ENCODE data around the gene BLTP3B.
"Not testable (repeated sequence)": the region's sequence is repeated elsewhere in the genome, so short reads cannot be mapped to it uniquely, and the experiment has no call there.

BLTP3B gene

DNA sequence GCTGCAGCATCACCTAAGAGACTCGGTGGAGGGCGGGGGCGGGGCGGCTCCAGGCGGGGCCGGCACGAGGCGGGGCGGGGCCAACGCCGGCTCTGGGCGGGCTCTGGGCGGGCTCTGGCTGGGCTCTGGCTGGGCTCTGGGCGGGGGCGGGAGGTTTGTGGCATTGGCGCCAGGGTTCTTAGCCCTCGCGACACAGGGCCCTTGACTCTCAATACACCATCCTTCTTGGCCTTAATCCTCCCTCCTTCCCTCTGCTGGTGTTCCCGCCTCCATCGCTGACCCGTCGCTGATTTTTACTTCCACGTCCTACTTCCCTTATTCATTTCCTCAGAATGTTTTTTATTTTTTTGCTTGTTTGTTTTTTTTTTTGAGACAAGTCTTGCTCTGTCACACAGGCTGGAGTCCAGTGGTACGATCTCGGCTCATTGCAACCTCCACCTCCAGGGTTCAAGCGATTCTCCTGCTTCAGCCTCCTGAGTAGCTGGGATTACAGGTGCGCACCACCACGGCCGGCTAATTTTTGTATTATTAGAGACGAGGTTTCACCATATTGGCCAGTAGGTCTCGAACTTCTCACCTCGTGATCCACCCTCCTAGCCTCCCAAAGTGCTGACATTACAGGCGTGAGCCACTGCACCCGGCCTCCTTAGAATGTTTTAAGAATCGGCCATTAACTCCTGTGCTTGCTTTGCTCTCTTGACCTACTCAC is at the start of gene BLTP3B:
Gene BLTP3B (minus strand): TSS at position 24 of the 709 bp plus-strand sequence. CDS start 239 bp downstream, outside the sequence.
- peak; percentile 83 for DNase-seq

DNA sequence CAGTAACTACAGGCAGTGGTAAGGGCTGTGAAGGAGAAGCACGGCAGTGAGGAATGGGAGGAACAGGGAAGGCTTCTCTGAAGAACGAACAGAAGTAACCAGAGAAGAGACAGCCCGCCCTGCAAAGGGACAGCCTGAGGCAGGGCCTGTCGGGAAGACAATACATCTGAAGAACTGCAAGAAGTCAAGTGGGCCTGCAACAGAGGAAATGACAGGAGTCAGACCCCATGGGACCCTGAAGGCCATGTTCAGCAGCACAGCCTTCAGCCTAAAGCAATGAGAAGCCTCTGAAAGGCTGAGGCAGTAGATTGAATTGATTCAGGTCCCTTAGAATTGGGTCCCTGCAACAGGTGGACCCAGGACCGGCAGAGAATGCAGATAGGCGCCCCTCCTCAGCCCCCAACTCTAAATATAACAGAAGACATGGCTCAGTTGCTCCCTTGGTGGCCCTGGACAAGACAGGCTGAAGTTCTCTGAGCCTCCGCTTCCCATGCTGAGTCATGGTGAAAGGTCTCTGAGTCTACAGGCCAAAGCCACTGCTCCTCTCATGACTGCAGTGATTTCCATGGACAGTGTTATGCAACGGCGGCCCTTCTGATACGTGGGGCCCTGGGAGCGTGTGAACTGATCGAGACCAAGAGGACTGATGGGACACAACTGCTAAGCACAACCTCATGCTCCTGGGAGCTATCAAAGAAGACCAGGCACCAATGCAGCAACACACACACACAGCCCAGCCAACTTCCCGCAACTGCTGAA is 47.1 kb upstream of the BLTP3B start:
- no peak for DNase-seq

- not testable (repeated sequence) for DNase-seq
These were observed 46.4 kb upstream of the BLTP3B start for GRCh38 chr12:100188888-100189635.

DNA sequence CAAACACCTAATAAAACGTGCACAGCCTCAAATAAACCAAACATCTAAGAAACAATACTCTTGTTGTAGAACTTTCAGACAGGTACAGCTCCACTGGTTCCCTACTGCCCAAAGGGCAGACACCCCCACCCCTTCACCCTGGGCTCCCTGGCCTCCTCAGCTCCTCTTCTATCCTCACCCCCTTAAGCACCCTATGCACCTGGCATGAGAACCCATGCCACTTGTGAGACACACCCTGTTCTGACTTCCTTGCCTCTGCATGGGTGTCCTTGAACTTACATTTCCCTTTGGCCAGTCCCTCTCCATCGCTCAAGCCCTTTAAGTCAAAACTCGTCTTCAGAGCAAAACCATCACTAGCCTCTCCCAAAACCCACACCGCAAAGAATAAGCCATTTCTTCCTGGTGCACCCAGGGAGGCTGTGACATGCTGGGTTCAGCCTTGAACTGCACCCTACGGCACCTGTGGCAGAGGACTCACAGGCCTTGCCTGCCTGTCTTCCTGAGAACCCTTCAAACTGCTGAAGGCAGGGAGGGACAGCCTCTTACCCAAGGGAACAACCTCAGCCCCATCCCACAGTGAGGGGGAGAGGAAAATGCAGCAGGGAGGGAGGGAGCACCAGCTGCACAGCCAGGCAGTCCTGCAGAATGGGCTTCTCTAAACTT is 45.3 kb upstream of the BLTP3B start:
- no peak for DNase-seq

GRCh38 chr12:100187068-100187467 is 44.4 kb upstream of the BLTP3B start:
- DNase-seq: no peak

DNA sequence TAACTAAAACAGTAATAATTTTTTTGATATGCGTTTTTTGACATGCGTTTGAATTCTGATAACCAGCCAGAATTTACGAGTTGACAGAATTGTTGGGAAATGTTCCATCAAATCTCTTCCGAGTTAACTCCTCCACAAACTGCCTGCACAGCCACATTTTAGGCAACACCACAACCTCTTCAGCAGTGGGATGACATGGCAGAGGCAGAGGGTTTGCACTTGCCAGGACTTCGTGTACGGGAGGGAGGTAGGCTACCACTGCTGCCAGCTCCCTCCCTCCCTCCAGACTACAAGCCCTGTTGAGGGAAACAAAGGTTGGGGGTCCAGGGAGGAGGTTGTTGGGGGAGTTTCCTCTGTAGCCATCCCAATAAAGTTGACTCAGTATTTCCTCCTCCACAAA is 43.4 kb upstream of the BLTP3B start:
- DNase-seq: no peak

GRCh38 chr12:100185361-100185894 is 42.8 kb upstream of the BLTP3B start:
- no peak for DNase-seq

DNA sequence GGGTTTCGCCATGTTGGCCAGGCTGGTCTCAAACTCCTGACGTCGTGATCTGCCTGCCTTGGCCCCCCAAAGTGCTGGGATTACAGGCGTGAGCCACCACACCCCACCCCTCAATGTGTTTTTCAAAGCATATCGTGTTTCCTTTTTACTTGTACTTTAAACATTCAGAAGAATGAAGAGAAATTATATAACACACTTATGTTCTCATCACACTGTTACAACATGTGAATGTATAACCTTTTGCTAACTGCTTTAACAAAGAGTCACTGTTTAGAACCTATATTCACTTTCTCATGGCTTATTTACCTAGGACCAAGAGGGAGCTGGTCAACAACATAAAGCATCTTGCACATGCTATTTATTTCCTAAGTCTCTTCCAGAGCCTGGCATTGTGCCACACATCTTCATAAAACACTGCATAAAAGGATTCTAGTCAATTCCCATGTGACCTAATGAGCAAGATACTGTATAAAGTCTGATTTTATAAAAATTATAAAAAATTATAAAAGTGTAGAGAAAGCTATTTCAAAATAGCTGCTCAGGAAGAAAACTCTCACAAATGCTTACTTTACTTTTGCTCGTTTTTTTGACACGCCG is 42.0 kb upstream of the BLTP3B start:
- no peak for DNase-seq

- no peak for DNase-seq
These were observed 36.6 kb upstream of the BLTP3B start for GRCh38 chr12:100179252-100179651.

DNA sequence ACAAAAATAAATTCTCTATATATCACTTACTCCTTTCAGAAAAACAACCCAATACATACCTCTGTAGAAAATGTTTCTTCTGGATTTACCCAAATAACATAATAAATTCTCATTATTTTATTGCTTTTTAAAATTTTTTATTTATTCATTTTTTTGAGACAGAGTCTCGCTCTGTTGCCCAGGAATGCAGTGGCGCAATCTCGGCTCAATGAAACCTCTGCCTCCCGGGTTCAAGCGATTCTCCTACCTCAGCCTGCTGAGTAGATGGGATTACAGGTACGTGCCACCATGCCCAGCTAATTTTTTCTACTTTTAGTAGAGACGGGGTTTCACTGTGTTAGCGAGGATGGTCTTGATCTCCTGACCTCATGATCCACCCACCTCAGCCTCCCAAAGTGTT is 33.8 kb upstream of the BLTP3B start:
- not testable (repeated sequence) for DNase-seq

DNA sequence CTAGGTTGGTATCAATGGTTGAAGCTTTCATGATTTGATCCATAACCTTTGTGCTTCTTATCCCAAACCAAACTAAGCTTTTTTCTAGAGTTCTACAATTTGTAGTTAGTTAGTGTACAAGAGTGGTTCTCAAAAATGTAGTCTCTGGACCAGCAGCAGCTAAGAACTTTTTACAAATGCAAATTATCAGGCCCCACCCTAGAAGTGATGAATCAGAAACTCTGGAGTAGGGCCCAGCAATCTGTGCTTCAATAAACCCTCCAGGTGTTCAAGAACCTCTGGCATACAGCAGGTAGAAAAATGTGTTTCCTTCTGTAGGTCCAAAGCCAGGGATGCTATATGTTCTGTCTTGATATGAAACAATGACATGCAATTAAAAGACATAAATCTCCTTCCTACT is 31.8 kb upstream of the BLTP3B start:
- no peak for DNase-seq

GRCh38 chr12:100173111-100173510 is 30.4 kb upstream of the BLTP3B start:
- no peak for DNase-seq

DNA sequence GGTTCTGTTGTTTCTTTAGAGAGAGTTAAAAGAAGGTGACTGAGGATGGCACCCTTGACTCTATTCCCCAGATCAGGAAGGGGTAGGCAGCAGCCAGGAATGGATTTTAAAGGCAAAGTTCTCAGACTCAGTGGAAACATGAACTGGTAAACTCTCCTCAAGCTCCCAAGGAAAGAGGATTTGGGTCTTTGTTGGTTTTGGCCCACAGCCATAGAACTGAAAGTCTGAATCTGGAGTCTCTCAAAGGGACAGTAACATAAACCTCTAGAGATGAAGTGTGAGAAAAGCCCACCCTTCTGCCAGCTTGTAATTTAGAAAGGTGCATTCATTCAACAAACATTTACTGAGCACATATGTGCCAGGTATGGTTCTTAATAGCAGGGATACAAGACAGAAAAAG is 28.6 kb upstream of the BLTP3B start:
- no peak for DNase-seq

DNA sequence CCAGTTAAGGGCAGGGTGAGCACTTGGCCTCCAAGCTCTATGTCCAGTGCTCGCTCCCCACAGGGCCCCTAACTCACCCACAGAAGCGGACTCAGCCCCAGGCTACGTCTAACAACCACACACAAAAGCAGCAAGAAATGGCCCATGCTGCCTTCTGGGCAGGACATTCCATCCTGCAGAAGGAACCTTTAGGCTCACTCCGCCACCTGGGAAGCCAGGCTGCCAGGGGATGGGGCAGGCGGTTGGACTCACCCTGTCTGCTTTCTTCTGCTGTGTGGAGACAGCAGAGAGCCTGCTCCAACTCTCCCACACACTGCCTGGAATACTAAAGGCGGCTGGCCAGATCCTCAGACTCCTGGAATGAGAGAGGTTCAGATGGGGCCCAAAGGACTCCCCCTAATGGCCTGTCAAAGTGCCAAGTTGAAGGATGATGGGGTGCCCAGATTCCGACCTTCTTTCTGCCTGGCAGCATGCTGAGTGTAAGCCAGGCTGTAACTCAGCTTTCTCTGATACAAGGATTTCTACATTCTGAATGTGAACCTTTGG is 27.7 kb upstream of the BLTP3B start:
- DNase-seq: no peak

- DNase-seq: no peak
These were observed 26.7 kb upstream of the BLTP3B start for GRCh38 chr12:100169345-100169744.

- no peak for DNase-seq
These were observed 25.9 kb upstream of the BLTP3B start for GRCh38 chr12:100168562-100168961.

GRCh38 chr12:100166232-100166631 is 23.6 kb upstream of the BLTP3B start:
- DNase-seq: peak; percentile 8

DNA sequence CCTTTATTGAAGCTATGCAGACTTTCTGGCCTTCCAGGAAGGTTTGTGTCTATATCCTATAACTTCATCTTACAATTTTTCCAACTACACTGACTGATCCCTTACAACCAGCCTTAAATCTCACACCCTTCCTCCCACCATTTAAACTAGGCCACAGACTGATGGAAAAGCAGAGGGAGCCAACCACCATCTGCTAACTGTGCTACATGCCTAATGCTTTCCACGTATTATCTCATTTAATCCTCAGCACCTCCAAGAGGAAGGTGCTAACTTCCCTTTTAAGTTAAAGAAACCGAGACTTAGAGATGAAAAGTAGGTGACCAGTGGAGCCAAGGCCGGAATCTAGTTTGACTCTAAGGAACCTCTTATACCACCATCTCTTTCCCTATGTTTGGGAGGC is 22.7 kb upstream of the BLTP3B start:
- DNase-seq: no peak

- no peak for DNase-seq
These were observed 21.6 kb upstream of the BLTP3B start for GRCh38 chr12:100164153-100164704.

- DNase-seq: peak; percentile 94
These were observed 20.9 kb upstream of the BLTP3B start for GRCh38 chr12:100163416-100164152.

All from NCI-H2171 treated with DMSO at 0.1 percent for 48 hours (cell line).